ENCODE data around the gene FRAS1. TPM values are rescaled to one million over a fixed set of nuclear protein-coding genes. Genes with fewer than 3 reads are reported as not detected.
"Not testable (repeated sequence)": the region's sequence is repeated elsewhere in the genome, so short reads cannot be mapped to it uniquely, and the experiment has no call there.

The FRAS1 gene
- 10 to 100 TPM in 1 of 4 donors, 1 to 10 TPM in 3; 3.4 to 11.7 (median 4.2) TPM for total RNA-seq

GRCh38 chr4:78057135-78057599 lies at the start of gene FRAS1:
TSS of gene FRAS1 (plus strand) at chr4:78057323. CDS start at chr4:78058010, 687 bp downstream.
- Histone ChIP-seq H3K9me3 (no peaks in the 10 kb centered on the region), H3K4me3 (peak within 1 kb of the TSS; percentile 44 to 58), H3K4me1 (peaks cover 0 to 37% (median 7%) of the 10 kb centered on the region in 3 donors), H3K27ac (peak within 1 kb of the TSS; percentile 1 to 88 (median 80)), H3K36me3 (no peaks in the 10 kb centered on the region), H3K27me3 (no peaks in the 10 kb centered on the region)
- peak; percentile 30 for ATAC-seq
- TF ChIP-seq POLR2A (IDR thresholded peaks at IDR 0.05) (no peak), EP300 (IDR thresholded peaks at IDR 0.05) (no peak), POLR2AphosphoS5 (IDR thresholded peaks at IDR 0.05) (no peak), CTCF (IDR thresholded peaks at IDR 0.05) (no peak)
- WGBS, 2 donors (ENCODE audit: low coverage in 1 of 2), result 0% methylated on average over 2 to 7 of the region's 39 CpGs

GRCh38 chr4:78011003-78011402 lies 46.1 kb upstream of the FRAS1 start:
- H3K4me1 ChIP-seq, H3K4me3 ChIP-seq, ATAC-seq, H3K27ac ChIP-seq, H3K36me3 ChIP-seq, H3K27me3 ChIP-seq: not testable (repeated sequence)
- 80 to 100% methylated on average over 2 to 5 of the region's 5 CpGs for WGBS, 2 donors (ENCODE audit: low coverage in 1 of 2)
- H3K9me3 ChIP-seq, result peaks cover 0 to 12% (median 0%) of the 10 kb centered on the region in 3 donors

GRCh38 chr4:78014889-78015886 lies 41.9 kb upstream of the FRAS1 start:
- no peaks in the 10 kb centered on the region for H3K36me3 ChIP-seq
- no peak for ATAC-seq
- WGBS, 2 donors (ENCODE audit: low coverage in 1 of 2), result 79 to 87% methylated on average over 8 to 10 of the region's 10 CpGs
- H3K27me3 ChIP-seq, result no peaks in the 10 kb centered on the region
- no peaks in the 10 kb centered on the region for H3K4me1 ChIP-seq
- no peak overlapping the region for H3K27ac ChIP-seq
- H3K9me3 ChIP-seq, result peaks cover 0 to 12% (median 0%) of the 10 kb centered on the region in 3 donors
- no peak overlapping the region for H3K4me3 ChIP-seq
- TF ChIP-seq CTCF (IDR thresholded peaks at IDR 0.05) (no peak), POLR2AphosphoS5 (IDR thresholded peaks at IDR 0.05) (no peak), EP300 (IDR thresholded peaks at IDR 0.05) (no peak), POLR2A (IDR thresholded peaks at IDR 0.05) (no peak)

GRCh38 chr4:78018271-78019049 lies 38.7 kb upstream of the FRAS1 start:
- H3K27ac ChIP-seq, result no peak overlapping the region
- H3K9me3 ChIP-seq, result no peaks in the 10 kb centered on the region
- no peak for TF ChIP-seq CTCF (IDR thresholded peaks at IDR 0.05)
- no peak for TF ChIP-seq EP300 (IDR thresholded peaks at IDR 0.05)
- no peak for TF ChIP-seq POLR2AphosphoS5 (IDR thresholded peaks at IDR 0.05)
- TF ChIP-seq POLR2A (IDR thresholded peaks at IDR 0.05), result no peak
- 87 to 97% methylated on average over 3 of the region's 3 CpGs for WGBS, 2 donors (ENCODE audit: low coverage in 1 of 2)
- no peak for ATAC-seq
- H3K4me3 ChIP-seq, result no peak overlapping the region
- H3K4me1 ChIP-seq, result no peaks in the 10 kb centered on the region
- H3K27me3 ChIP-seq, result no peaks in the 10 kb centered on the region
- no peaks in the 10 kb centered on the region for H3K36me3 ChIP-seq

GRCh38 chr4:78019414-78019813 lies 37.7 kb upstream of the FRAS1 start:
- H3K27me3 ChIP-seq, result no peaks in the 10 kb centered on the region
- H3K4me1 ChIP-seq, result no peaks in the 10 kb centered on the region
- H3K27ac ChIP-seq, result no peak overlapping the region
- ATAC-seq, result no peak
- no peaks in the 10 kb centered on the region for H3K36me3 ChIP-seq
- H3K4me3 ChIP-seq, result no peak overlapping the region
- H3K9me3 ChIP-seq, result no peaks in the 10 kb centered on the region
- TF ChIP-seq EP300 (IDR thresholded peaks at IDR 0.05), result no peak
- TF ChIP-seq CTCF (IDR thresholded peaks at IDR 0.05), result no peak
- TF ChIP-seq POLR2AphosphoS5 (IDR thresholded peaks at IDR 0.05), result no peak
- no peak for TF ChIP-seq POLR2A (IDR thresholded peaks at IDR 0.05)
